ENCODE measurements around the gene TMEM167B.
"Not testable (repeated sequence)": the region's sequence is repeated elsewhere in the genome, so short reads cannot be mapped to it uniquely, and the experiment has no call there.

Gene TMEM167B

GRCh38 chr1:109140392-109140791, 49.8 kb downstream of the TMEM167B start:
- no peak for DNase-seq (ENCODE audit: low read depth, low spot score)
- Histone ChIP-seq H3K4me3 (ENCODE audit: insufficient read length, low read depth) (no peak overlapping the region), H3K4me1 (ENCODE audit: insufficient read depth, insufficient read length) (no peaks in the 10 kb centered on the region), H3K36me3 (ENCODE audit: insufficient read depth, insufficient read length, low read length) (no peaks in the 10 kb centered on the region), H3K9ac (ENCODE audit: insufficient read length, low read depth) (no peak overlapping the region), H3K9me3 (ENCODE audit: insufficient read depth, low read length) (no peaks in the 10 kb centered on the region), H3K27me3 (ENCODE audit: insufficient read depth, insufficient read length) (no peaks in the 10 kb centered on the region)
- TF ChIP-seq SUZ12 (IDR thresholded peaks at IDR 0.05; ENCODE audit: extremely low read depth, insufficient read depth, insufficient read length), result no peak
- TF ChIP-seq ZNF274 (IDR thresholded peaks at IDR 0.05; ENCODE audit: low read depth, low read length), result no peak
- no peak for TF ChIP-seq YY1 (IDR thresholded peaks at IDR 0.05; ENCODE audit: insufficient read depth, insufficient read length)

- Histone ChIP-seq H3K36me3 (ENCODE audit: insufficient read depth, insufficient read length, low read length) (no peaks in the 10 kb centered on the region), H3K9ac (ENCODE audit: insufficient read length, low read depth) (no peak overlapping the region), H3K4me3 (ENCODE audit: insufficient read length, low read depth) (no peak overlapping the region), H3K27me3 (ENCODE audit: insufficient read depth, insufficient read length) (no peaks in the 10 kb centered on the region), H3K4me1 (ENCODE audit: insufficient read depth, insufficient read length) (no peaks in the 10 kb centered on the region), H3K9me3 (ENCODE audit: insufficient read depth, low read length) (no peaks in the 10 kb centered on the region)
- no peak for TF ChIP-seq YY1 (IDR thresholded peaks at IDR 0.05; ENCODE audit: insufficient read depth, insufficient read length)
- TF ChIP-seq SUZ12 (IDR thresholded peaks at IDR 0.05; ENCODE audit: extremely low read depth, insufficient read depth, insufficient read length), result no peak
- no peak for TF ChIP-seq ZNF274 (IDR thresholded peaks at IDR 0.05; ENCODE audit: low read depth, low read length)
- DNase-seq (ENCODE audit: low read depth, low spot score), result no peak
These were observed 51.7 kb downstream of the TMEM167B start for GRCh38 chr1:109142260-109142659.

GRCh38 chr1:109142725-109143124, 52.2 kb downstream of the TMEM167B start:
- not testable (repeated sequence) for H3K4me1 ChIP-seq (ENCODE audit: insufficient read depth, insufficient read length); H3K9ac ChIP-seq (ENCODE audit: insufficient read length, low read depth); DNase-seq (ENCODE audit: low read depth, low spot score); H3K9me3 ChIP-seq (ENCODE audit: insufficient read depth, low read length); H3K36me3 ChIP-seq (ENCODE audit: insufficient read depth, insufficient read length, low read length); H3K4me3 ChIP-seq (ENCODE audit: insufficient read length, low read depth); H3K27me3 ChIP-seq (ENCODE audit: insufficient read depth, insufficient read length)
